ENCODE measurements around the gene SRPRB. TPM values are rescaled to one million over a fixed set of nuclear protein-coding genes. Genes with fewer than 3 reads are reported as not detected.

Gene SRPRB
- total RNA-seq (2022; extraction: Qiagen RNA extraction): 54.3 to 64.0 TPM (median 56.7 TPM) in 5 replicates

GRCh38 chr3:133805702-133806475, at the start of gene SRPRB:
TSS of gene SRPRB (plus strand) at chr3:133805815. CDS start at chr3:133805849, 34 bp downstream.

Other genes starting within 250 kb of the SRPRB start
- 106 to 132 TPM (median 109 TPM) in 5 replicates for gene CDV3, start 232.1 kb upstream of the SRPRB start, total RNA-seq (2022; extraction: Qiagen RNA extraction)
- gene TOPBP1, start 143.9 kb upstream of the SRPRB start, total RNA-seq (2022; extraction: Qiagen RNA extraction): 20.5 to 28.4 TPM (median 25.6 TPM) in 5 replicates
- 0.69 to 1.5 TPM (median 1.2 TPM) in 5 replicates for gene TF, start 59.4 kb upstream of the SRPRB start, total RNA-seq (2022; extraction: Qiagen RNA extraction)
- 0.96 to 2.7 TPM (median 2.0 TPM) in 5 replicates for gene RAB6B, start 90.1 kb downstream of the SRPRB start, total RNA-seq (2022; extraction: Qiagen RNA extraction)
- 0.01 to 0.09 TPM (median 0.02 TPM) in 5 replicates for gene SLCO2A1, start 224.1 kb downstream of the SRPRB start, total RNA-seq (2022; extraction: Qiagen RNA extraction)

All from A549 treated with CORT108297 at 1 μM for 4 hours (cell line).